Globus pallidus (tissue), 1 donor: ENCODE data around the gene CD74.

Experiments
- DNase-seq: peaks from one replicate; pipeline ENCODE4 v3.0.0-alpha.2; 2015; ENCODE audit warnings: low spot score

Gene CD74

GRCh38 chr5:150409638-150410523 is 2.8 kb downstream of the CD74 start:
- DNase-seq = peak; percentile 95

DNA sequence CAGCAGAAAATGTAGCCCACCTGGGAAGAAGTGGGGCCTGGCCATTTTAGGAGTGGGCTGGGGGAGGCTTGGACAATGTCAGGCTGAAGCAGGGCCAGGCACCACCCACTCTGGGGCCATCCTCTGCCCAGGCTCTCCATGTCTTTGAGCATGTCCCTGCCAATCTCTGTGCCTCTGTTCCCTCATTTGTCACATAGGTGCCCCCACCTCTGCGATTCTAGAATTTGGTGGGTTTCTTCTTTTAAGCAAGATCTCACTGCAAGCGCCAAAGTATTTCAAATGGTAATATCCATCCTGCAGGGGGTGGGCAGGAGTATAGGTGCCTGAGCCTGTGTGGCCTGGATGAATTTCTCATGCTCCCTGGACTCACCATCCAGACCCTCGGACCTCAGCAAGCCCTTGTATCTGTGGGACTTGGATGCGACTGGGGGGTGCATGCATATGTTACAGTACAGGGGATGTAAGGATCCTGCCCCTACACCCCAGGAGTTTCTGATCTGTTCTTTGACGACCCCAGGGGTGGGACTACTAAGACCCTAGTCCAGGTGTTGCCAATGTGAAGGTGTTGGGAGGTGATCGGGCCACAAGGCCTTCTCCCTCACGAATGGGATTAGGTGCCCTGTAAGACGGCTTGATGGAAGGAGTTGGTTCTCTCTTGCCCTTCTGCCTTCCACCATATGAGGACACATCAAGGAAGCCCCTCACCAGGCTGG is 4.3 kb downstream of the CD74 start:
- DNase-seq = no peak

DNA sequence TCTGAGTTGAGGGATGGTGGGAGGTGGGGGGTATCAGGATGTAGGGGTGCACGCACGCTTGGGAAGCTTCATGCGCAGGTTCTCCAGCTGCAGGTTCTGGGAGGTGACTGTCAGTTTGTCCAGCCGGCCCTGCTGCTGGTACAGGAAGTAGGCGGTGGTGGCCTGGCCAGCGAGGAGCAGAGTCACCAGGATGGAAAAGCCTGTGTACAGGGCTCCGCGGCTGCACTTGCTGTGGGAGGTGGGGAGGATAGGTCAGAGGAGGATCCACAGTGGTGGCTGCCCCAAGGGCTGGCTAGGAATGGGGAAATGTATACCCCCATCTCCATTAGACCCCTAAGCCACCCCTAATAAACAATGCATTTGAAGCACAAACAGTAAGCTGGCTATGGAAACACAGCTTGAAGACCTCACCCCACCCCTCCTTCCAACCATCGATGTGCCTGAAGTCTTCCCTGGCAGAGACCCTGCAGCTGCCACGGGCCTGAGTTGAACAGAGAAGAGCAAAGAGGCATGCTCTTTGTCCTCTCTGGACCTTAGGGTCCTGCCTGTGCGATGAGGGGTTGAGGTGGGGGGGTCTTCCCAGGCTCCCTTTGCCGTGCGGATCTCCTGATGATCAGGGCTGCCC is 5.5 kb downstream of the CD74 start:
- DNase-seq = no peak

- no peak for DNase-seq
These were observed 6.0 kb downstream of the CD74 start for GRCh38 chr5:150406723-150407095.

GRCh38 chr5:150406103-150406722 is 6.5 kb downstream of the CD74 start:
- DNase-seq = no peak

GRCh38 chr5:150404941-150405816 is 7.5 kb downstream of the CD74 start:
- DNase-seq = no peak

- no peak for DNase-seq
These were observed 8.2 kb downstream of the CD74 start for GRCh38 chr5:150404535-150404934.

DNA sequence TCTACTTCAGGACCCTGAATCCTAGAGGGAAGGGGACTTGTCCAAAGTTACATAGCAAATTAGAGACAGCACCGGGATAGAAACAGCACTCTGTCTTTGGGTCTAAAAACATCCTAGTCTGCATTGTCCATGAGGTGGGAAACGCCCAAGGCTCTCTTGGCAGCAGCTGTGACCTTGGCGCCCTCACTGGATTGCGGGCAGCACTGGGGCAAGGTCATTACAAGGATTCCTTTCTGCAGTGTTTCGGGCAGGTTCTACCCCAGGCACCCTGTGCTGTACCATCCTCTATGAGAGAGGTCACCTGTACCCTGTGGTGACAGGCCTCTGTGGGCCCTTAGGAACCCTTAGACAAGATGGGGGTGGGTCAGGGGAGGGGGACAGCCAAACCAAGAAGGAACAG is 8.6 kb downstream of the CD74 start:
- no peak for DNase-seq

GRCh38 chr5:150402901-150403342 is 9.8 kb downstream of the CD74 start:
- DNase-seq = no peak

DNA sequence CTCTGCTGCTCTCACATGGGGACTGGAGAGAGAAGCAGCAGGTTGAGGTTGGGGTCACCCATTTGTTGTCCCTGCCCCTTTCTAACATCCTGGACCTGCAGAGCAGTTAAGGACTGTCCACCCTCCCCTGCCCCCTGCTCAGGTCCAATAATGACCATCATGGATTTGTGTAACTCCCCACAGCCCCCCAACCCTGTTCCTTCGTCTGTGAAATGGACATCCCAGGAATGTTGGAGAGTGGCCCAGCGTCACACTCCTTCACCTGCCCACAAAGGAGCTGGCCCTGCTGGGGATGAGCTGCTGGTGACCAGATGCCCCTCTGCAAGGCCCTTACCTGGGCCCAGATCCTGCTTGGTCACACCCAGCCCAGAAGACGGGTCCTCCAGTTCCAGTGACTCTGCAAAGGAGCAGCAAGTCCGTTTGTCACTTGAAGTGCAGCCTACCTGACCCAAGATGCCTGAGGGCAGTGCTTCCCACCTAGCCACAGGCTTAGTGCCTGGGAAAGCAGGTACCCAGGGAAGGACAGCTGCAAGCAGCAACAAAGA is 10.4 kb downstream of the CD74 start:
- DNase-seq = no peak

DNA sequence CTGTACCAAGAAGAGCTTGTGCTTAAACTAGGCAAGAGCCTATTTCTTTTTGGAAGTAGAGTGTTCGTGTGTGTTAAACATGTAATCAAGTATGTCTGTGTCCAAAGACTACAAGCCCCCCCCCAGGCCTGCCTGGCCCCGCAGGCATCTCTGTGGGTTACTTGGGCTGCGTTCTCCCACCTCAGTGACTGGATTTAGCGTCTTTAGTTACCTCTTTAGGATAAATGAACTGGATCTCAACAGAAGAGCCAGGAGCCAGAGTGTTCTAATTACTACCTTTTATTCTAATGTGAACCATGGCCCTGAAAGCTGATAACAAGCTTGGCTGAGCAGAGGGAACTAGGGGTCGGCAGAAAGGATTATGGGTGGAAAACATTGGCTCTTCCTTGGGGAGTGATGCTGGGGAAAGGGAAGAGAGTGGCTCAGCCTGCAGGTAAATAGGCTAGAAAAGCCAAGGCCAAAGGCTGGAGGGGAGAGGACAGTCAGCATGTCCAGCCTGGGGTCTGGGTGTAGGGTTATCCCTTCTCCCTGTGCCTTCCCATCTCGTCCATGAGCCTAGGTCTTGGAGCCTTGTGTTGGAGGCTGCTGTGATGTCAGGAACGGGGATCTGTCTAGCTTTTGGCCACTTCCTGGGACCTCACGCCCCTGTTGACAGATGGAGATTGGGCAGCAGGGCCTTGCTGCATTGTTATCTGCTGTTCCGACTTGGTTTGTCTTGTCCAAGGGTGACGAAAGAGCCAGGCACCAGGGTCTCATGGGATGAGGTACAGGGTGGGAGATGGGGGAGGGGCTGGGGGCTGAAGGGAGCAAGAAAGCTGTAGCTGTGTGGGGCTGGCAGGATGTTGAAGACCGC is 11.1 kb downstream of the CD74 start:
- no peak for DNase-seq

DNA sequence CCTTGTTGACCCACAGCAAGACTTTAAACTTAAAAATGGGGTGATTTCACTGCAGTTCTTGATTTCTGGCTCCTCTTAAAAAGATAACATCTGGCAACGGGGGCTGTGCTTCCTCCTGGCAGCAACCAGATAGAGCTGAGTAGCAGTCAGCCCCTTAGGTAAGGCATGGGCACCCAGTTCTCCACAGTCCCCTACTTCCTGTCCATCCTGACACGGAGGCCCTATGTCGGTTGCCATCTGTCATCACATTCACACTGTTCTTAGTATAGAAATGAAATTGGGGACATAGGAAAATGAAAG is 11.7 kb downstream of the CD74 start:
- no peak for DNase-seq

GRCh38 chr5:150400316-150401075 is 12.2 kb downstream of the CD74 start:
- DNase-seq = no peak

DNA sequence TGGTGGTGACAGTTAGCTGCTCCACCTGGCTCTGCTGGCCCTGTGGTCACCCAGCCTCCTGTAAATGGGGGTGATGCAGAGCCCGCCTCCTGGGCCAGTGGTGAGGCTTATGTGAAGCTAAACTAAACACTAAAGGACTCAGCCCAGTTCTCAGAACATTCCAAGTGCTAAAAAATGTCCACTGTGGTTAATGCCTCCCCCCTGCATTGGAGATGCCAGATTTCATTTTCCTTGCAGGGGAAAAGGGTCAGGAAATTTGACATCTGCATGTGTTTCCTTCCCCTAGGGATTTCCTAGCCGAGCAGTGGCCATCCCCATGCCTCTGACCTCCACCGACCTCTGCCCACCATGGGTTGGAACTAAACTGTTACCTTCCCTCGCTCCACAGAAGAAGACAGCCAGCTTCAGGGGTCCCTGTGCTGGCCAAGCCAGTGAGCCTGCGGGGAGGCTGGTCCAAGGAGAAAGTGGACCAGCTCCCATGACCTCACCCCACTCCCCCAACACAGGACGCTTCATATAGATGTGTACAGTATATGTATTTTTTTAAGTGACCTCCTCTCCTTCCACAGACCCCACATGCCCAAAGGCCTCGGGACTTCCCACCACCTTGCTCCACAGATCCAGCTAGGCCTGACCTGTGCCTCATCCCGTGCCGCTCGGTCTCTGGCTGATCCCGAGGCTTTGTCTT is 13.0 kb downstream of the CD74 start:
- DNase-seq = no peak

GRCh38 chr5:150398722-150399523 is 13.8 kb downstream of the CD74 start:
- DNase-seq = no peak

- DNase-seq = no peak
These were observed 14.7 kb downstream of the CD74 start for GRCh38 chr5:150397782-150398721.
